ENCODE measurements around the gene CLEC1B. TPM values are rescaled to one million over a fixed set of nuclear protein-coding genes. Genes with fewer than 3 reads are reported as not detected.
"Not testable (repeated sequence)": the region's sequence is repeated elsewhere in the genome, so short reads cannot be mapped to it uniquely, and the experiment has no call there.

CLEC1B gene
- total RNA-seq, 1 donor from 2014 or later = not detected

DNA sequence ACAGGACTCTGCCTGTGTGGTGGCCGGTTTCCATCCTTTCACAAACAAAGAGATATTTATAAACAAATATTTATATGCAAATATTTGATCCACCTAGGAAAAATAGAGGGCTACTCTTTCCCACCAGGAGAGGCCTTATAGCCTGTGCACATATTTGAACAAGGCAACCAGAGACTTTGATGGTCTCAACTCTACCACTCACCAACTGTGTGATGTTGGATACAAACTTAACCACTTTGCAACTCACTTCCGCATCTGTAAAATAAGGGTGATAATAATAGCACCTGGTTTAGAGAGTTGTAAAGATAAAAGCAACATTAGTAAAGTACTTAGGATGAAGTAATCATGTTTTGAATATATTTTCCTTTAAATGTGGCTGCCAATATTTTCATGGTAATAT lies 29.2 kb downstream of the CLEC1B start:
- H3K9me3 Mint-ChIP-seq = no peaks in the 10 kb centered on the region

DNA sequence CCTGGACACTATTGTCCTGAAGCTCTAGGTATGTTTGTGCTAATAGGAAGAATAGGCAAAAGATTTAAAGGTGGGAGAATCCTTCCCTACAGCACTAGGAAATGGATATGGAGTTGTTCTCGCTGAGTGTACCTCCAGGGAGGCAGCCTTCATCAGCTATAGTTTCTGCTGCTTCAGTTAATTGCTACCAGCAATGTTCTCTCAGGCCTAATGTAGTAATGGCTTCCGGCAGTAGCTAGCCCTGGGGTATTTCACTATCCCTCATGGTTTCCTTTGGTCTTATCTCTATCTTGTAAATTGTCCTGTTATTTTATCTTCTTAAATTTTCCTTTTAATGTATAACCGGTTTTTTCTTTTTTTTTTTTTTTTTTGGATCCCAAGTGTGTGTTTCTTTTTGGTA lies 37.0 kb downstream of the CLEC1B start:
- Mint-ChIP-seq H3K9me3 (no peaks in the 10 kb centered on the region), H3K36me3 (ENCODE audit: low read depth) (no peaks in the 10 kb centered on the region), H3K4me1 (ENCODE audit: low read depth) (peaks cover 34% of the 10 kb centered on the region), H3K27me3 (ENCODE audit: low read depth) (no peaks in the 10 kb centered on the region), H3K27ac (no peak overlapping the region), H3K4me3 (ENCODE audit: low read depth) (no peak overlapping the region)
- intact Hi-C loops (cut with micrococcal nuclease) = no loop called here
- no peak for DNase-seq (ENCODE audit: low spot score)

More for the DNA sequence above, 29.2 kb downstream of the CLEC1B start:
- Mint-ChIP-seq H3K27ac (no peak overlapping the region), H3K4me3 (ENCODE audit: low read depth) (no peak overlapping the region), H3K4me1 (ENCODE audit: low read depth) (peaks cover 5% of the 10 kb centered on the region), H3K27me3 (ENCODE audit: low read depth) (peaks cover 19% of the 10 kb centered on the region), H3K36me3 (ENCODE audit: low read depth) (no peaks in the 10 kb centered on the region)
- intact Hi-C loops (cut with micrococcal nuclease) = no loop called here
- no peak for DNase-seq (ENCODE audit: low spot score)

DNA sequence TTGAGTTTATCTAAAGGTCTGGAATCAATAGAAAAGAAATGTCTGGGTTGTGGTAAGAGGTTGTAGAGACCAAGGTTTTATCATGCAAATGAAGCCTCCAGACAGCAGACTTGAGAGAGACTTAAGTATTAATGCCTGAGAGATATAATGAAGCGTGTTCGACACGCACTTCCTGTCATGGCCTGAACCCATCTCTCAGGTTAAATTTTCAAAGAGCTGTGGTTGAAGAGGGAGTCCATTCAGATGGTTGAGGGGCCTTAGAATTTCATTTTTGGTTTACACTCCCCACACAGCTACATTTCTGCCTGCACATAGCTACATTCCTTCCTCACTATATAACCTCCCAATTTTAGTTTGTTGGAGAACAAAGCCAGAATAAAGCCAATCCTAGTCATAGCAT lies 37.8 kb downstream of the CLEC1B start:
- no peak for DNase-seq (ENCODE audit: low spot score)
- no peaks in the 10 kb centered on the region for H3K36me3 Mint-ChIP-seq (ENCODE audit: low read depth)
- no peaks in the 10 kb centered on the region for H3K27me3 Mint-ChIP-seq (ENCODE audit: low read depth)
- no peak overlapping the region for H3K27ac Mint-ChIP-seq
- peaks cover 41% of the 10 kb centered on the region for H3K4me1 Mint-ChIP-seq (ENCODE audit: low read depth)
- no peaks in the 10 kb centered on the region for H3K9me3 Mint-ChIP-seq
- H3K4me3 Mint-ChIP-seq (ENCODE audit: low read depth) = no peak overlapping the region
- intact Hi-C loops (cut with micrococcal nuclease) = no loop called here

DNA sequence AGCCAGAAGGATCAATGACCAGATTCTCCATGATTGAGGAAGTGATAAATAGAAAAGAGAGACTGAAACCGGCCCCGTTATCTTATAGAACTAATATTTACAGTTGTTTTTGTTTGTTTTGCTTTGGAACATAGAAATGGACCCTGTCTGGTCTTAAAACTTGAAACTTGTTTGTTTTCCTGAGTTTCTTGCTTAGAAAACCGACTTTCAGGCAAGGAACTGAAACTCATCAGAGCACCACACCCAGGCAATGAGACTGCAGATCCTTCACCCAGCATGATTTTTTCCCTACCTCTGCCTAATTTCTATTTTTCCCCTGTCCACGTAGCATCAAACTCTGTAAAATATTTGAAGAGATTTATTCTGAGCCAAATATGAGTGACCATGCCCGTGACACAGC lies 38.3 kb downstream of the CLEC1B start:
- H3K27me3 Mint-ChIP-seq (ENCODE audit: low read depth) = no peaks in the 10 kb centered on the region
- H3K4me3 Mint-ChIP-seq (ENCODE audit: low read depth) = no peak overlapping the region
- no peaks in the 10 kb centered on the region for H3K36me3 Mint-ChIP-seq (ENCODE audit: low read depth)
- no peak for DNase-seq (ENCODE audit: low spot score)
- no peak overlapping the region for H3K27ac Mint-ChIP-seq
- H3K9me3 Mint-ChIP-seq = no peaks in the 10 kb centered on the region
- intact Hi-C loops (cut with micrococcal nuclease) = no loop called here
- peaks cover 47% of the 10 kb centered on the region for H3K4me1 Mint-ChIP-seq (ENCODE audit: low read depth)

DNA sequence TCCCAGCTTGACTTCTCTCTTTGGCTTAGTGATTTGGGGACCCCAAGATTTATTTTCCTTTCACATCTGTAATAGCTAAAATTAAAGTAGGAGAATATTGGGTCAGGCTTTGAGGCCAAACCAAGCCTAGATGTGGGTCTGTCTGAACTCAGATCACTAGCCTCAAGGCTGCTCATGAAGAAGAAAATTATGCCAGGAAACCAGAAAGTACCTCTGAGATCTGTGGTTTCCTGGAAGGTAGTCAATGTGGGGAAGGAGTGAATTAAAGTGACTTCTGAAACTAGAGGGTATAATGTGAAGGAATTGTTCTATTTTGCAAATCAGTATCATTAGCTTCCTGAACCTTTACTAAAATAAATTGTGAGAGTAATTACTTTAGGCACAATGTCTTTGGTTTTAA lies 41.1 kb downstream of the CLEC1B start:
- intact Hi-C loops (cut with micrococcal nuclease) = loop anchor here (1.0 to 10.0 kb wide), 2 partner anchors 10 to 257 kb away; partner anchors contain the start of gene GABARAPL1
- no peaks in the 10 kb centered on the region for H3K9me3 Mint-ChIP-seq
- no peak for DNase-seq (ENCODE audit: low spot score)
- H3K27me3 Mint-ChIP-seq (ENCODE audit: low read depth) = peaks cover 2% of the 10 kb centered on the region
- H3K36me3 Mint-ChIP-seq (ENCODE audit: low read depth) = no peaks in the 10 kb centered on the region
- no peak overlapping the region for H3K27ac Mint-ChIP-seq
- no peak overlapping the region for H3K4me3 Mint-ChIP-seq (ENCODE audit: low read depth)
- peaks cover 52% of the 10 kb centered on the region for H3K4me1 Mint-ChIP-seq (ENCODE audit: low read depth)

DNA sequence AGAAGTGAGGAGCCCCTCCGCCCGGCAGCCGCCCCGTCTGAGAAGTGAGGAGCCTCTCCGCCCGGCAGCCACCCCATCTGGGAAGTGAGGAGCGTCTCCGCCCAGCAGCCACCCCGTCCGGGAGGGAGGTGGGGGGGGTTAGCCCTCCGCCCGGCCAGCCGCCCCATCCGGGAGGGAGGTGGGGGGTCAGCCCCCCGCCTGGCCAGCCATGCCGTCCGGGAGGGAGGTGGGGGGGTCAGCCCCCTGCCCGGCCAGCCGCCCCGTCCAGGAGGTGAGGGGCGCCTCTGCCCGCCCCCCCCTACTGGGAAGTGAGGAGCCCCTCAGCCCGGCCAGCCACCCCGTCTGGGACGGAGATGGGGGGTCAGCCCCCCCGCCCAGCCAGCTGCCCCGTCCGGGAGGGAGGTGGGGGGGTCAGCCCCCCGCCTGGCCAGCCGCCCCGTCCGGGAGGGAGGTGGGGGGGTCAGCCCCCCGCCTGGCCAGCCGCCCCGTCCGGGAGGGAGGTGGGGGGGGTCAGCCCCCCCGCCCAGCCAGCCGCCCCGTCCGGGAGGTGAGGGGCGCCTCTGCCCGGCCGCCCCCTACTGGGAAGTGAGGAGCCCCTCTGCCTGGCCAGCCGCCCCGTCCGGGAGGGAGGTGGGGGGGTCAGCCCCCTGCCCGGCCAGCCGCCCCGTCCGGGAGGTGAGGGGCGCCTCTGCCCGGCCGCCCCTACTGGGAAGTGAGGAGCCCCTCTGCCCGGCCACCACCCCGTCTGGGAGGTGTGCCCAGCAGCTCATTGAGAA lies 45.8 kb downstream of the CLEC1B start:
- H3K27ac Mint-ChIP-seq; H3K27me3 Mint-ChIP-seq (ENCODE audit: low read depth); H3K9me3 Mint-ChIP-seq; H3K36me3 Mint-ChIP-seq (ENCODE audit: low read depth); DNase-seq (ENCODE audit: low spot score); H3K4me3 Mint-ChIP-seq (ENCODE audit: low read depth): not testable (repeated sequence)
- H3K4me1 Mint-ChIP-seq (ENCODE audit: low read depth) = peaks cover 64% of the 10 kb centered on the region
- intact Hi-C loops (cut with micrococcal nuclease) = loop anchor here (10.0 kb wide), 1 partner anchor 262 kb away; the partner anchor contains the start of gene GABARAPL1

DNA sequence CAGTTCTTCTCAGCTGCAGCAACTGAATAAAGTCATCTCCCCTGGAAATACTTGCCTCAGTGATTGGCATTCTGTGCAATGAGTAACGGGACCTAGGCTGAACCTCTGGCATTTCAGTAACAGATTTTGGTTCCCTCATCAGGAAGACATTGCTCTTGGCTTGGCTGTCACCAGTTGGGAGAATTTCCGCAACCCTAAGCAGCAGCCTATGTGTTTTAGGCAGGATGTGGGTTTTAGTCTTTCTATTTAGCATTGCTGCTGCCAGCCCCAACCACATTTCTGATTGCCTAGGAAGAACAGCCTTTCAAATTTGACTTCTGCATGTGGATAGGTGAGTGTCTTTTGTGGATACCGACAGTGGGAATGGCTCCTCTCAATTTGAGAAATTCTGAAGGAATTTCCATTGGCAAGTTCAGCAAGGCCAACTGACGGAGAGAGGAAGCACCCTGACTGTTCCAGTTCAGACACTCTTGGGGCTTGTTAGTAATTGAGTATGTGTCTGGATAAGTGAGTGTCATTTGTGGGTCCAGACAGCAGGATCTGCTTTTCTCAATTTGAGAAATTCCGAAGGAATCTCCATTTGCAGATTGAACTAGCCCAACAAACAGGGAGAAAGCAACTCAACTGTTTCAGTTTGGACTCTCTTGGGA lies 47.8 kb downstream of the CLEC1B start:
- peak overlapping the region; percentile 60 for H3K27ac Mint-ChIP-seq
- peaks cover 58% of the 10 kb centered on the region for H3K4me1 Mint-ChIP-seq (ENCODE audit: low read depth)
- DNase-seq (ENCODE audit: low spot score) = peak; percentile 43
- H3K36me3 Mint-ChIP-seq (ENCODE audit: low read depth) = no peaks in the 10 kb centered on the region
- peak overlapping the region; percentile 49 for H3K4me3 Mint-ChIP-seq (ENCODE audit: low read depth)
- intact Hi-C loops (cut with micrococcal nuclease) = loop anchor here (2.0 to 10.0 kb wide), 2 partner anchors 210 to 264 kb away; partner anchors contain the start of gene GABARAPL1
- H3K9me3 Mint-ChIP-seq = no peaks in the 10 kb centered on the region
- peaks cover 2% of the 10 kb centered on the region for H3K27me3 Mint-ChIP-seq (ENCODE audit: low read depth)

DNA sequence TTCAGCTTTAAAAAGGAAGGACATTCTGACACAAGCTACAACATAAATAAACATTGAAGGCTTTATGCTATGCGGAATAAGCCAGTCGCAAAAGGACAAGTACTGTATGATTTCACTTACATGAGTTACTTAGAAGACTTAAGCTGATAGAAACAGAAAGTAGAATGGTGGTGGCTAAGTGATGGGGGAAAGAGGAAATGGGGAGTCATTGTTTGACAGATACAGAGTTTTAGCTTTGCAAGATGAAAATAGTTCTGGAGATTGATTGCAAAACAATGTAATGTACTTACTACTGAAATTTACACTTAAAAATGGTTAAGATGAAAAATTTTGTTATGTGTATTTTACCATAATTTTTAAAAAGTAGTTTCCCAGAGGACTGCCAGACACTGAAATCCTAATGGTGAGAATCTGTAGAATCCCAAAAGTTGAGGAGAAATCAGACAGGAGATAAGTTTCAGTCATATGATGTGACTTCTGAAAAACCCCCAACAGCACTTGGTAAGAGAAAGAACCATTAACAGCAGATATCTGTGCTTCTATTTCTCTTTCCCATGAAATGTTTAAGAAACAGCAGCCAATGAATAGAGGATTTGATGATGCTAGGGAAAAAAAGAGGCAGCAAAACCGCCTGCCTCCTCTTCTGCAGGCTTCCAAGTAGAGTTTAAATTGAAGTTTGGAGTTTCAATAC lies 50.2 kb downstream of the CLEC1B start:
- Mint-ChIP-seq H3K27me3 (ENCODE audit: low read depth) (no peaks in the 10 kb centered on the region), H3K27ac (peak overlapping the region; percentile 53), H3K4me3 (ENCODE audit: low read depth) (peak overlapping the region; percentile 23), H3K4me1 (ENCODE audit: low read depth) (peaks cover 57% of the 10 kb centered on the region), H3K36me3 (ENCODE audit: low read depth) (no peaks in the 10 kb centered on the region), H3K9me3 (no peaks in the 10 kb centered on the region)
- intact Hi-C loops (cut with micrococcal nuclease) = loop anchor here (1.0 to 10.0 kb wide), 5 partner anchors 10 to 664 kb away; partner anchors contain the start of genes CLEC2B, KLRD1 and MAGOHB
- no peak for DNase-seq (ENCODE audit: low spot score)

DNA sequence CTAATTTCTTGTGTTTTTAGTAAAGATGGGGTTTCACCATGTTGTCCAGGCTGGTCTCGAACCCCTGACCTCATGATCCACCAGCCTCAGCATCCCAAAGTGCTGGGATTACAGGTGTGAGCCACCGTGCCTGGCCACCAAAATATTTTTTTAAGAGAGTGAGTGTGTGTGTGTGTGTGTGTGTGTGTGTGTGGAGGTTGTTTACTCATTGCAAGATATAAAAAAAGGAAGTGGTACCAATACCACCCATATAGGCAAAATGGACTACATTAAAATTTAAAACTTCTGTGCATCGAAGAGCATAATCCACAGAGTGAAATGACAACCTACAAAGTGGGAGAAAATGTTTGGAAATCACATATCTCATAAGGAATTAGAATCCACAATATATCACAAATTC lies 51.2 kb downstream of the CLEC1B start:
- Mint-ChIP-seq H3K27me3 (ENCODE audit: low read depth) (no peaks in the 10 kb centered on the region), H3K4me3 (ENCODE audit: low read depth) (peak overlapping the region; percentile 2), H3K27ac (peak overlapping the region; percentile 58), H3K36me3 (ENCODE audit: low read depth) (no peaks in the 10 kb centered on the region), H3K9me3 (no peaks in the 10 kb centered on the region), H3K4me1 (ENCODE audit: low read depth) (peaks cover 63% of the 10 kb centered on the region)
- intact Hi-C loops (cut with micrococcal nuclease) = loop anchor here (1.0 to 10.0 kb wide), 5 partner anchors 11 to 665 kb away; partner anchors contain the start of genes CLEC2B, KLRD1 and MAGOHB
- DNase-seq (ENCODE audit: low spot score) = no peak

DNA sequence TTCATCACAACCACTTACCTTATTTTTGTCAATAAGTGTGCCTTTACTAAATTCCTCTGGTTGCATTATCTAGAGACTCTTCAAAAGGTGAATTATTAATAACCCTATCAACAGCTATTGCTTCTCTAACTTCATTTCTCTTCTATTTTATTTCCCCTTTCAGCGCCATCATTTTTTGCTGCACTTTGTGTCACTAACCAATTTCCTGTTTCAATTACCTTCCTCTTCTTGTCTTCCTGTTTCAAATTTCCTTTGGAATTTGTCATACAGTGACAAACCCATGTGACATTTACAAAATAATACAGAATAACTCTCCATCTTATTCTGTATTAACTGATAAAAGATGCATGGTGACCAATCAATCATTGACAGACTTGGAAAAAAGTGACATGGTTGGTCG lies 54.5 kb downstream of the CLEC1B start:
- Mint-ChIP-seq H3K4me1 (ENCODE audit: low read depth) (peaks cover 56% of the 10 kb centered on the region), H3K9me3 (no peaks in the 10 kb centered on the region), H3K4me3 (ENCODE audit: low read depth) (peak overlapping the region; percentile 28), H3K36me3 (ENCODE audit: low read depth) (no peaks in the 10 kb centered on the region), H3K27me3 (ENCODE audit: low read depth) (peaks cover 9% of the 10 kb centered on the region), H3K27ac (no peak overlapping the region)
- intact Hi-C loops (cut with micrococcal nuclease) = loop anchor here (5.0 to 10.0 kb wide), 4 partner anchors 63 to 360 kb away; partner anchors contain the start of gene KLRD1
- DNase-seq (ENCODE audit: low spot score) = no peak

DNA sequence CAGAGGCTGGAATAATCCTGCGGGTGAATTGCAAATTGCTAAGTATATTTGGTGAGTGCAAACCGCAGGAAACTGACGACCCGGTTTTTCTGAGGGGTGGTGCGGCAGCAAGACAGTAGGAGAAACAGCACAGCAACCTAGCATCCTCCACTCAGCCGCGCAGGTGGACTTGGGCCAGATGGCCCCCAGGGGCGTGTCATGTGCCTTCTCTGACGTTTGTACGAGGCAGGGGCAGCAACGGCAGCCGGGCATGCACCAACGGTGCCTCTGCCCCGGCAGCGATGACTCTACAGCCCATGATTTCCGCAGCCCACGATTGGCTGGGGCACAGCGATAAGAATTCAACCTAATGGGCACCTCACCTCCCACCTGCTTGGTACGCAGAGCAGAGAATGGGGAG lies 55.7 kb downstream of the CLEC1B start:
- intact Hi-C loops (cut with micrococcal nuclease) = loop anchor here (5.0 to 10.0 kb wide), 4 partner anchors 64 to 362 kb away; partner anchors contain the start of gene KLRD1
- peaks cover 12% of the 10 kb centered on the region for H3K27me3 Mint-ChIP-seq (ENCODE audit: low read depth)
- H3K36me3 Mint-ChIP-seq (ENCODE audit: low read depth) = no peaks in the 10 kb centered on the region
- H3K27ac Mint-ChIP-seq = peak overlapping the region; percentile 75
- DNase-seq (ENCODE audit: low spot score) = peak; percentile 46
- H3K9me3 Mint-ChIP-seq = no peaks in the 10 kb centered on the region
- peaks cover 45% of the 10 kb centered on the region for H3K4me1 Mint-ChIP-seq (ENCODE audit: low read depth)
- peak overlapping the region; percentile 82 for H3K4me3 Mint-ChIP-seq (ENCODE audit: low read depth)

All from activated T-helper 2 cell treated with anti-CD3 and anti-CD28 coated beads, Interferon-gamma antibody, Interleukin-2, Interleukin-4, amounts not matched to agents 10 μg/mL and 5 μg/mL and 100 μg/mL, durations not matched to agents 14 hours and 24 hours and 36 hours (primary cell).